COR-L47 (cell line): ENCODE results near the gene COA7.

Source experiments
- DNase-seq: peaks from one replicate; lab custom pipeline; 2025; lab: John Stamatoyannopoulos, UW

Gene COA7

DNA sequence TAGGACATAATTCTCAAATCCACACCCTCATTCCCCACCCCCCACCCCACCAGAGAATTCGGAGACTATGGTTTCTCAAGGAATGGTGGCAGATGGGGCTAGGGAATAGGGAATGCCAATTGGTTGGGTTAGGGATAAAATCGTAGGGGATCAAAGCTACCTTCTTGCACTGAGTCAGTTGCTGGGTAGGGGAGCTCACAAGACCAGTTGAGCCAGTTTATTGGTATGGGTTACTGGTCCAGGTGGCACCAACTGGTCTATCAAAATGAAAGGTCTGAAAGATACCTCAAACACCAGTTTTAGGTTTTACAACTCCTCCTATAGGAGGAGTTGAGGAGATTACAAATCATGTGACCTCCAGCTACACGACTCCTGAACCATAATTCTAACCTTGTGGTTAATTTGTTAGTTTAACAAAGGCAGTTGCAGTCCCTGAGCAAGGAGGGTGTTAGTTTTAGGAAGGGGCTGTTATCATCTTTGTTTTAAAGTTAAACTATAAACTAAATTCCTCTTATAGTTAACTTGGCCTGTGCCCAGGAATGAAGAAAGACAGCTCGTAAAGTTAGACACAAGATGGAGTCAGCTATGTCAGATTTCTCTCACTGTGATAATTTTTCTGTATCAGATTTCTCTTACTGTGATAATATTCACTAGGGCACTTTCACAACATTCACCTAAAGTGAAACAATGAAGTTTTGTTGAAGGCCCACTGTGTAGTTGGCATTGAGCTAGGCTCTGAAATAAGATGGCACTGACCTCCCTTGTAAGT, 62.6 kb downstream of the COA7 start:
- no peak for DNase-seq
